GM21526 (cell line): ENCODE data around the gene POMT2.
"Not testable (repeated sequence)": the region's sequence is repeated elsewhere in the genome, so short reads cannot be mapped to it uniquely, and the experiment has no call there.

ENCODE experiments used
- ATAC-seq: cut with Tn5 transposase; IDR thresholded peaks from one replicate; pipeline ENCODE4 v1.9.1; 2021; ENCODE audit warnings: moderate library complexity; ENCODE audit not compliant: unreplicated experiment, low FRiP score

Gene POMT2, protein sequence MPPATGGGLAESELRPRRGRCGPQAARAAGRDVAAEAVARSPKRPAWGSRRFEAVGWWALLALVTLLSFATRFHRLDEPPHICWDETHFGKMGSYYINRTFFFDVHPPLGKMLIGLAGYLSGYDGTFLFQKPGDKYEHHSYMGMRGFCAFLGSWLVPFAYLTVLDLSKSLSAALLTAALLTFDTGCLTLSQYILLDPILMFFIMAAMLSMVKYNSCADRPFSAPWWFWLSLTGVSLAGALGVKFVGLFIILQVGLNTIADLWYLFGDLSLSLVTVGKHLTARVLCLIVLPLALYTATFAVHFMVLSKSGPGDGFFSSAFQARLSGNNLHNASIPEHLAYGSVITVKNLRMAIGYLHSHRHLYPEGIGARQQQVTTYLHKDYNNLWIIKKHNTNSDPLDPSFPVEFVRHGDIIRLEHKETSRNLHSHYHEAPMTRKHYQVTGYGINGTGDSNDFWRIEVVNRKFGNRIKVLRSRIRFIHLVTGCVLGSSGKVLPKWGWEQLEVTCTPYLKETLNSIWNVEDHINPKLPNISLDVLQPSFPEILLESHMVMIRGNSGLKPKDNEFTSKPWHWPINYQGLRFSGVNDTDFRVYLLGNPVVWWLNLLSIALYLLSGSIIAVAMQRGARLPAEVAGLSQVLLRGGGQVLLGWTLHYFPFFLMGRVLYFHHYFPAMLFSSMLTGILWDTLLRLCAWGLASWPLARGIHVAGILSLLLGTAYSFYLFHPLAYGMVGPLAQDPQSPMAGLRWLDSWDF

DNA sequence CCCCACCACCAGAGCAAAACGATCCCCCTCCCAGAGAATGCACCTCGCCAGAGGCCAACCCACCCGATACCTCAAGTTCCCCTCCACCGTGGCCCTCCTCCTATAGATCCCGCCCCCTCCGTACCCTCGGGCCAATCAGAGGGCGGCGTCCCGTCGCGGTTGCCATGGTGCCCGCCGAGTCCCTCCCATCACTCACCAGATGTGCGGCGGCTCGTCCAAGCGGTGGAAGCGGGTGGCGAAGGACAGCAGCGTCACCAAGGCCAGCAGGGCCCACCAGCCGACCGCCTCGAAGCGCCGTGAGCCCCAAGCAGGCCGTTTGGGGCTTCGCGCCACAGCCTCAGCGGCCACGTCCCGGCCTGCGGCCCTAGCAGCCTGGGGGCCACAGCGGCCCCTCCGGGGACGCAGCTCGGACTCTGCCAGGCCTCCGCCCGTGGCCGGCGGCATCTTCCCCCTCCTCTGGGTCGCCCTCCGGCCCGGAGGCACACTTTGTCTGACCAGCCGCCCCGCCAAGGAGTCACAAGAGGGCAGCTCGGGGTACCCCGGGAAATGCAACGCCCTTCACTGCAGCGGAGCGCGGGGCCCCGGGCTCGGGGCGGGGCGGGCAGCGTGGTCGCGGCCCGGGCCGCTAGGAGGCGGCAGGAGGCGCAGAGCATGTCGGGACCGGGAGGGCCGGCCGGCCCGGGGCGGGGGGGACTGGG is at the start of gene POMT2:
Gene POMT2 (minus strand): TSS at position 646 of the 698 bp plus-strand sequence. CDS start 202 bp downstream, at position 444.
- ATAC-seq, result peak; percentile 60

DNA sequence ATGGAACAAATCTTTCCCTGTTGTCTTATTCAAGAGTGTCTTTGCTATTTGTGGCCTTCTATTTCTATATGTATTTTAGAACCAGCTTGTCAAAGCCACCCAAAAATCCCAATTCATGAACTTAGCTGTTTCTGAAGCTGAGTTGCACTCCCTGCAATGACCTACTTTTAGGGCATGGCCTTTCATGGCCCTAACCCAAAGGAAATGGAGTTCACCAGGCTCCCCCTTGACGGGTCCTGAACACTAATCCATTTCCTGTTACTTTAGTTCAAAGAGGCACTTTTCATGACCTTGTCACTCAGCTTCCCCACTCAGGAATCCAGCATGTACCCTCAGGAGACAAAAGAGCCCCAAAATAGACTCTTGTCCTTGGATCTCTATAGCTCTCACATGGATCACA is 48.6 kb upstream of the POMT2 start:
- ATAC-seq, result no peak

DNA sequence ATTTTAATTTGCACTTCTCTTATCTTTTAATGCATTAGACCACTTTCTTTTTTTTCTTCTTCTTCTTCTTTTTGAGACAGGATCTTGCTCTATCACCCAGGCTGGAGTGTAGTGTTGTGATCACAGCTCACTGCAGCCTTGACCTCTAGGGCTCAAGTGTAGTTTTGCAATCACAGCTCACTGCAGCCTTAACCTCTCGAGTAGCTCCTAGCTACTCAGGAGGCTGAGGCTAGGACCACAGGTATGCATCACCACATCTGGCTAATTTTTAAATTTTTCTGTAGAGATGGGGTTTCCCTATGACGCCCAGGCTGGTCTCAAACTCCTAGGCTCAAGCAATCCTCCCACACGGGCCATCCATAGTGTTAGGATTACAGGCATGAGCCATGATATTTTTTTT is 43.5 kb upstream of the POMT2 start:
- ATAC-seq, result no peak

DNA sequence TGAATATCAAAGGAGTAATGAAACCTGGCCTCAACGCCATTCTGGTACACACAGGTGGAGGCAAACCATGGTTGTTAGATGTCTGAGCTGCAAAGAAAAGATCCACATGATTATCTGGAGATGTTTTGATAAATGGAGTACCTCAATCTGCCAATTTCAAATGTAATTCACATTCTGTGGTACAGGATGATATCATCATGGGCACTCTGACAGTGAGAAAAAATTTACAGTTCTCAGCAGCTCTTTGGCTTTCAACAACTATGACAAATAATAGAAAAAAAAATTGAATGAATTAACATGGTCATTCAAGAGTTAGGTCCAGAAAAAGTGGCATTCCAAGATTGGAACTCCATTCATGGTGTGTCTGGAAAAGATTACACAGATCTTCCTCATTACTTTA is 38.9 kb upstream of the POMT2 start:
- ATAC-seq, result no peak

DNA sequence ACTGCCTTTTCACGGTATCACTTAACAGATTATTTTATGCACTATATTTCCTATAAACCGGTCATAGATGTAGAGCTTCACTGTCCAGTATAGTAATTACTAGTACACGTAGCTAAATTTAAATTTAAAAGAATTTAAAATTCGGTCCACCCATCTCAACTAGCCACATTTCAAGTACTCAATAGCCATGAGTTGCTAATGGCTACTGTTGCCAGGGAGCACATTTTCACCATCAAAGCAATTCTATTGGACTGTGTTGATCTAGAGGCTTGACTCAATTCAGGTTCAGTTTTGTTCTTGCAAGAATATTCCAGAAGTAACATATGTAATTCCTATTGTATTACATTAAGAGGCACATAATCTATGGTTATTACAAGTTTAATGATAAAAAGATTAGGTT is 36.2 kb upstream of the POMT2 start:
- ATAC-seq, result no peak

DNA sequence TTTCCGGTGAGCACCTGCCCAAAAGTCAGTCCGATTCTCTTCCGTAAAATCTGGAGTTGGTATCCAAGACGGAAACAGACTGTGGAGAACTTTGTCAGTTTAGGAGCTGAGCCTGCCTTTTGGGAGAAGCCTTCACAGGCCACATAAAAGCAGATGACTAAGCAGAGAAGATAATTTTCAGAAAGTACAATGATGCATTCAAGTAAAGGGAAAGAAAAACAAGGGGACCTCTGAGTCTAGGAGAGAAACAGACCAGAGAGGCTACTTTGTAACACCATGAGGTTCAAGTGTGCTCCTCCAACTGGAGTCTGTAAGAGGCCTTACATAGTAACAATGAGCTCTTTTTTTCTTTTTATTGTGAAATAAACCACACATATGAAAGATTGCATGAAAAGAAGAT is 35.1 kb upstream of the POMT2 start:
- ATAC-seq, result no peak

DNA sequence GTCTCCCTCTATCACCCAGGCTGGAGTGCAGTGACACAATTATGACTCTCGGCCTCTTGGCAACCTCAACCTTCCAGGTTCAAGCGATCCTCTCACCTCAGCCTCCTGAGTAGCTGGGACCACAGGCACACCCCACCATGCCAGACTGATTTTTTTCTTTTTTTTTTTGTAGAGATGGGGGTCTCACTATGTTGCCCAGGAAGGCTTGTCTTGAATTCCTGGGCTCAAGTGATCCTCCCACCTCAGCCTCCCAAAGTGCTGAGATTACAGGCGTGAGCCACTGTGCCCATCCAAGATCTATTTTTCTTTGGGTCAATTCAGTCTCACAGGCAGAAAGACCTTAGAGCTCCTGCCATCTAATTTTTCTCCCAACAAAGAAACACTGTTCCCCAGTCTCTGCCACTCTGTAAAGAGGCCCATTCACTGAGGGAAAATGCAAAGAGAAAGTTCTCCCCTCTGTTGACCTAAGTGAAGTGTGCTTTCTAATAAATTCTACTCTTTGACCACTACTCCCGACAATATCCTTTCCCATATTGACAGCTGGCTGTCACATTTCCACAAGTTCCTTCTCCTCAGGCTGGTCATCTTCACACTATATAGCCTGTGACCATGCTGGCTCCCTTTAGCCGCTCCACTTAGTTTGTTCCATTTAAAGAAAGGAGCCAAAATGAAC is 32.9 kb upstream of the POMT2 start:
- ATAC-seq, result no peak

DNA sequence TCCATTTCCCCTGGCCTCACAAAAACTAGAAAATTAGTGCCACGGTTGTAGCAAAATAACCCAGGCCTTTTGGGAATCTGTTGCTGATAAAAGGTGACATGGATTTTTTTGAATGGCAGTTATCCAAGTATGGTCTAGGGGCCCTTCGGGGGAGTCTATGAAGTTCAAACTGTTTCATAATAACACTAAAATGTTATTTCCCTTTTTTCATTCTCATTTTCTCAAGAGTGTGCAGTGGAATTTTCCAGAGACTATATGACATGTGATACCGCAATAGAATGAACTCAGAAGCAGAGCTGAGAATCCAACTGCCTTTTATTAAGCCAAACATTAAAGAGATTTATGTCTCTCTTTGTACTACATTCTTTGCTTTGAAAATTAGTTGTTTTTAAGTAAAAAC is 27.1 kb upstream of the POMT2 start:
- no peak for ATAC-seq

DNA sequence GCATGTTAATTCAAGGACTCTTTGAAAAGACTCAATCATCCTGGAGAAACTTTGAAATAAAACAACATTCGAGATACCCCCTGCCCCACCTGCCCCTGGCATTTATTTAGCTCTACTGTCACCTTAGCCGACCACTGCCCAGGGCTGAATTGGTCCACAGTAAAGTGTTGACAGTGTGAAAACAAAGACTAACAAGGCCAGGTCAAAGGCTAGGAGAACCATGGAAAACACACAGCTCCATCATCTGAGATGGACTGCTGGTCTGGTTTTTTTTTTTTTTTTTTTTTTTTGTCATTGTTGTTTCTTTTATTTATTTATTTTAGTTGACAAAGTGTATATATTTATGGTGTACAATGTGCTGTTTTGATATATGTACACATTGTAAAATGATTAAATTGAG is 25.8 kb upstream of the POMT2 start:
- no peak for ATAC-seq

DNA sequence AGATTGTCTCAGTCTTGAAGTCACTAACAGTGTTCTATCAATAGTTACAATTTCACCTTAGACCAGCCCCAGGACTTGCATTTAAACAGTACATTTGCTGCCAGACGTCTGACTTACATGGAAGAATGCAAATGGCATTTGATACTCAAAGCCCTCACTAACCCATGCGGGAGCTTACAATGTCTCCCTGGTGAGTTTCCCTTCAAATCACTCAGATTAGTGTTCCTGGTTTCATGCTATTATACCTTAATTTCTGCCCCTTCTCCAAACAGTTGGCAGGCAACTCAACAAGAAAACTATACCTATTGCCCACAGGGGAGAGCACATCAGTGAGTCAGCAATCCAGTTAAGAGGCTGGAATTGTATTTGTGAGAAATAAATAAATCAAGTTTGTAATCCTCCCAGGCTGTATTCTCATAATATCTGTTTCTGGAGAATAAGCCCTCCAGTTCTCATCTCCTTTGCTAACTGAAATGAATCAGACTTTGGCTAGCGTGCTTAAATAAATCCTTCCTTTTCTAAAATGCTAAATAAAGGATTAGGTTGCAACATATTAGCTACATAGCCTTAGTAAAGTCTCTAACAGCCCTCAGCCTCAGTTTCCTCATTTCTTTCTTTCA is 23.8 kb upstream of the POMT2 start:
- ATAC-seq, result no peak

DNA sequence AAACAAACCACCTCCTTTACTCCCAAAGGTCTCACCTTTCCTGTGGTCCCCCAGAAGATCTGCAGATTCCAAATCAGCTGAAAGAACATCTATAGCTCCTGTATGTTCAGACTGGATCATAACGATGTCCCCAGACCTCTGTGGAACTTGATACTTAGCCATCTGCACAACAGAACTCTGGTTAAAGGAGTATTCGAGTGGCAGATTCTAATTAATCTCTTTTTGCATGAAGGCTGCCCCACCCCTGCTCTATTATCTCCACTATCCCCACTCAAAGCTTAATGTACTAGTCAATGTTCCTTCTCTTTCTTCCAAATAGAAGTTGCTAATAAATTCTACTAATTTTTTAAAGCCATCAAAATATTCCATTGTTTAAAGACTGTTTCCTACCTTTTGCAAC is 23.0 kb upstream of the POMT2 start:
- ATAC-seq, result no peak

DNA sequence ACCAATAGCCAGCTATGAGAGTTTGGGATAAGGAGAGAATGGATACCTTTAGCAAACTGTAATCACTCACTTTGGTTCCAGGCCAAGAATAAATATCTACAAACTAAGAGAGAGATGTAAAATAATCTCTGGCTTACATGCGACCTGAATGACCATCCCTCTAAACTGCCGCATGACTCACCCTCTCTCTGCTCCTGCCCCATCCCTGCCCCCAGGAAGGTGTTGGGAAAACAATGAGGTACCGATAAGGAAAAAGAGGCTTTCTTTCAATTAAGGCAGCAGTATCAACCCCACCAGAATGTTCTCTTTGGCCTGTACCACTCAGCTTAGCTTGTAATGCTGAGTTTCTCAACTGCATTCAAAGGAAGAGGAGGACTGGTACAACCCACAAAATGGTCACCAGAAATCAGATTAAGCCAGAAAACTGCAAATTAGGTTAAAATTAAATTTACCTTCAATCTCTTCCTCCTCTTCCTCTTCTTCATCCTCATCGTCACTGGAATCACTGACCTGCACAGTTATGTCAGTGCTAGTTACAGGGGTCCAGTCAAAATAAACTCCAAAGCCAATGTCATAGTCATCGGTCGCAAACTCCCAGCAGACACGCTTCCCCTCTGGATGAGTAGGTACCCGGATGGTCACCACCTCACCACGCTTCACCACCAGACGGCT is 22.2 kb upstream of the POMT2 start:
- no peak for ATAC-seq

DNA sequence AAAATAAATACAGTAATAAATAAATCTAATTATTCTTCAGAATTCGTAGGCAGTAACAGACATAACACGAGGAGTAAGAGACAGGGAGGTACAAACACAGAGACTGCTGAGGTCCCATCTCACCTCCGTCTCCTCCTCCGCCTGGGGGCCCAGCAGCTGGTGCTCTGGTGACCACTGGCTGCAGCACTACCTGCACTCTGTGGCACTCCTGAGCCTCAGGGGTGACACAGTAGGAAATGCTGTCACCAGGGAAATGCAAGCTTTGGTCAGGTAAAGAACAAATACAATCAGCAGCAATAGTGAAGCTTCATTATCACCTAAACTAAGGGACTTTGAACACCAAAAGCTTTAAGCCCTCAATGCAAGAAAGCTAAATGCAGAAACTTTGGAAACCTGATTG is 19.7 kb upstream of the POMT2 start:
- ATAC-seq, result no peak

DNA sequence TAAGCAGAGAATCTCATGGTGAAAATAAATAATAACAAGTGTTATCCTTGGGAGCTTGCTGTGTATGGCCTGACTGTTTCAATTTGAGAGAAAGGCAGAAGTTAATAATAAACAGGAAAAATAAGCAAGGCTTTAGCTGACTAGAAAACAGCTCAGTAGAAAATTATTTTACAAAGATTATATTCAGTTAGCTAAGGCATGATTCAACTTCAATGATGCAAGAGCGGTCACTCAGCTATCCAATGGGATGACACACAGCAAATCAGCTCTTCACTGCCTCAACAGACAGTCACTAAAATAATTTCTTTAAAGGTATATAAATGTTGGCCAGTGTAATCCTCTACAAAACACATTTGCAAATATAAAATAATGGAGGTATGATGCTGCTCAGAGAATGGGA is 18.7 kb upstream of the POMT2 start:
- ATAC-seq, result no peak

DNA sequence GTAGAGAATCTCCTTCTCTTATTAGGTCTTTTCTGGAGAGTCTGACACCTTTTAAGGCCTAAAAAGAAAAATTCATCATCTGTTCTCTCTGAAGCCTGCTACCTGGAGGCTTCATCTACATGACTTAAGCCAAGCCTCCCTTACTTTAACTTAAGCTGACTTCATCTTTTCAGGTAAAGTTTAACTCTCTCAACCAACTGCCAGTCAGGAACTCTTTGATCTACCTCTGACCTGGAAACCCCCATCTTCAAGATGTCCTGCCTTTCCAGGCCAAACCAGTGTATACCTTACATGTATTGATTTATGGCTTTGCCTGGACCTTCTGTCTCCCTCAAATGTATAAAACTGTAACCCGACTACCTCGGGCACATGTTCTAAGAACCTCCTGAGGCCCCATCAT is 17.6 kb upstream of the POMT2 start:
- no peak for ATAC-seq

DNA sequence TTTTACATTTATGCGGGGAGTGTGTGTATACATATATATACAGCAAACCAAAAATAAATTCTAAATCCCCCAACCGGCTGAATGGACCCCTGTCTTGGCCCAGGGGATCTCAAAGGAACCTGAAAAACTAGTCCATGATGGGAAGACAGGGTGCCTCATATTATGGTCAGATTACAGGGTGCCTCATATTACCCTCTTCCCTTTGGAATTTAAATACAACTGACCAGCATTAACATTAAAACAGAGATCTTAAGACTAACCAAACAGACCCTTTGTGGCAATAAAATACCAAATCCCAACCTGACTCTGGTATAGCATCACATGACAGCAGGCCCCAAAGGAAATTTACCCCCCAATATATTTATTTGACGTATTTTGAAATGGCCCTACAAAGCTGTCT is 17.2 kb upstream of the POMT2 start:
- ATAC-seq, result no peak

DNA sequence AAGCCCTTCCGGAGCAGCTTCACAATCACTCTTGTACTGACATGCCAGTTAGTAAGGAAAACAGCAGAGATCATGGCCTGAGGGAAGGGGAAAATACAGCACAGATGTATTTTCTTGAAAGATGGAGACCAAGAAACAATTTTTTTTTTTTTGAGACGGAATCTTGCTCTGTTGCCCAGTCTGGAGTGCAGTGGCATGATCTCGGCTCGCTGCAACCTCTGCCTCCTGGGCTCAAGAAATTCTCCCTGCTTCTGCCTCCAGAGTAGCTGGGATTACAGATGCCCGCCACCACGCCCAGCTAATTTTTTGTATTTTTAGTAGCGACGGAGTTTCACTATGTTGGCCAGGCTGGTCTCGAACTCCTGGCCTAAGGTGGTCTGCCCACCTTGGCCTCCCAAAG is 16.6 kb upstream of the POMT2 start:
- not testable (repeated sequence) for ATAC-seq

DNA sequence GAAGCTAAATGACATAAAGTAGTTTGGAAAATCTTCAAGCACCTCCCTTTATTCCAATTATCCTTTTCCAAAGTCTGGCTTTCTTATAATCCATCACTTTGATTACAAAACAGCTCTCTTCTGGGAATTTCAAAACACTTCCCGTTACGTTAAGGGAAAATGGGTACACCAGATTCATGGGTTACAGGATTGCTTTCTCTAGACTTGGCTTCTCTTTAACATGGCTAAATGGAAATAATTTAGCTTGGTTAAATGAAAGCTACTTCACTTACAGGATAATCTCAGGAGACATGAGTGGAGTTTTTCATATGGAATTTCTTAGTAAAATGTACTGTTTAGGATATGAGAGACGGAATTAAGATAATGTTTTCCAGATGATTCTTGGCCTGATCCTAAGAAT is 14.9 kb upstream of the POMT2 start:
- no peak for ATAC-seq

DNA sequence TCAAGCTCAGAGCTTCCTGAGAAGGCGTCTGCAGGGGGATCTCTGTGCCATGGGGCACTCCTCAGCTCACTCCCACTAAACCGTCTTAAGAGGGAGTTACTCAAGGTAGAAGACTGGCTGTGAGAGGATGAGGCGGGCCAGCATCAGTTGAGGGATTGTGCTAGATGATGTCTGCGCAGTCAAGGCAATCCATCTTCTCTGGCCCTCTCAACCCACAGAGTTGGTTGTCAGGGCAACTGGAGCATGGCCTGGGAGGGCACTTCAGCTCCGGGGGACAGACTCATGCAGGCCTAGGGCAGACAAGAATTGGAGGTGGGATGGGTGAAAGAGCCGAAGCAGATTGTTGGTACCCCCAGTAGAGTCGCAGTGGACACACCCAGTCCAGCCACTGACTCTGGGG is 9.2 kb upstream of the POMT2 start:
- no peak for ATAC-seq

DNA sequence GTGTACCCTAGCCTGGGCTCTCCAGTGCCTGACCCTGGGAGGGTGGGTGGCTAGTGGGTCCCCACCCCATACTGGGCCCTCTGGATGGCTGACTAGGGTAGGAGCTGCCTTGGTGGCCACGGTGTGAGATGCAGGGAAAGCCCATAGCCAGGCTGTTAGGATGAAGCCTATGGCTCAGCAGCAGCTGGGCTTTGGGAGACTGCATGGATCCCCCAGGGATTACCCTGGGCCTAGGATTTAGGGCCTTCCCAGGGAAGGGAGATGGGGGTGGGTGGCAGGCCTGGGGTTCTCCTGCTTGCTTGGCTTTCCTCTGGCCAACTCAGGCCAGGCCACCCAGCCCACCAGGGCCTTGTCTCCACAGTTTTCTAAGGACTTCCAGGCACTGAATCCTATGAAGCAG is 6.4 kb upstream of the POMT2 start:
- ATAC-seq, result no peak
